Gastroesophageal sphincter (tissue), 4 donors: ENCODE measurements around the gene TMEM154. TPM values are rescaled to one million over a fixed set of nuclear protein-coding genes. Genes with fewer than 3 reads are reported as not detected.

Experiments
- ATAC-seq: fragments of 150-250 bp; one replicate; pipeline ENCODE4 v1.9.1; 2016; ENCODE audit warnings: mild to moderate bottlenecking, moderate library complexity
- H3K27ac ChIP-seq, 4 donors: fragments of 200-600 bp; sonication (generic) in 3 of 4; 1 replicate in 3 of 4; 2 replicates in 1 of 4; pipeline ENCODE4 v1.5.1; 2016 to 2019
- H3K27me3 ChIP-seq: fragments of 200-600 bp; sonication (generic); one replicate; pipeline ENCODE4 v1.5.1; 2019
- H3K36me3 ChIP-seq, 2 donors: fragments of 200-600 bp; sonication (generic); one replicate each; pipeline ENCODE4 v1.5.1; 2019; ENCODE audit warnings: control low read depth in 1 of 2
- H3K4me1 ChIP-seq, 3 donors: fragments of 200-600 bp; sonication (generic); 1 replicate in 2 of 3; 2 replicates in 1 of 3; pipeline ENCODE4 v1.5.1; 2016 to 2019; ENCODE audit warnings: control low read depth in 2 of 3
- H3K4me3 ChIP-seq, 2 donors: fragments of 200-600 bp; sonication (generic); one replicate each; pipeline ENCODE4 v1.5.1; 2019; ENCODE audit warnings: mild to moderate bottlenecking in 1 of 2, moderate library complexity in 1 of 2
- H3K9me3 ChIP-seq, 3 donors: fragments of 200-600 bp; sonication (generic); one replicate each; pipeline ENCODE4 v1.5.1; 2017 to 2019; ENCODE audit warnings: control low read depth in 2 of 3
- CTCF ChIP-seq, 4 experiments: fragments of 200-600 bp in 2 of 4; fragments of 450-650 bp in 2 of 4; sonication (generic) in 1 of 4; IDR thresholded peaks; one replicate each; pipeline ENCODE4 v1.5.1; 2017 to 2019; ENCODE audit warnings: antibody characterized with exemption in 4 of 4, mild to moderate bottlenecking in 2 of 4, moderate library complexity in 2 of 4
- EP300 ChIP-seq: sonication (generic); formaldehyde crosslinking; IDR thresholded peaks from one replicate; pipeline ENCODE4 v1.6.1; 2017; ENCODE audit warnings: antibody characterized with exemption, mild to moderate bottlenecking
- POLR2A ChIP-seq, 2 donors: fragments of 450-650 bp; IDR thresholded peaks; one replicate each; pipeline ENCODE4 v1.6.1; 2017; ENCODE audit warnings: antibody characterized with exemption in 2 of 2, mild to moderate bottlenecking in 2 of 2, moderate library complexity in 1 of 2
- POLR2AphosphoS5 ChIP-seq: sonication (generic); formaldehyde crosslinking; IDR thresholded peaks from one replicate; pipeline ENCODE4 v1.6.1; 2017; ENCODE audit warnings: antibody characterized with exemption
- WGBS, 2 donors: methylation state at CpG; one replicate each; pipeline ENCODE4 v1.1.5; 2018; ENCODE audit warnings: low coverage in 1 of 2; 5-methylcytosine and 5-hydroxymethylcytosine counted together
- total RNA-seq, 4 donors: library from RNA; depleted of rRNA; stranded (reverse); fragments of >200 nt; gene quantifications; one replicate each; pipeline ENCODE4 v1.1.0, GENCODE V29; 2016

The TMEM154 gene
- total RNA-seq, 4 donors from 2014 or later, result 0.77 to 13.6 (median 3.8) TPM

DNA sequence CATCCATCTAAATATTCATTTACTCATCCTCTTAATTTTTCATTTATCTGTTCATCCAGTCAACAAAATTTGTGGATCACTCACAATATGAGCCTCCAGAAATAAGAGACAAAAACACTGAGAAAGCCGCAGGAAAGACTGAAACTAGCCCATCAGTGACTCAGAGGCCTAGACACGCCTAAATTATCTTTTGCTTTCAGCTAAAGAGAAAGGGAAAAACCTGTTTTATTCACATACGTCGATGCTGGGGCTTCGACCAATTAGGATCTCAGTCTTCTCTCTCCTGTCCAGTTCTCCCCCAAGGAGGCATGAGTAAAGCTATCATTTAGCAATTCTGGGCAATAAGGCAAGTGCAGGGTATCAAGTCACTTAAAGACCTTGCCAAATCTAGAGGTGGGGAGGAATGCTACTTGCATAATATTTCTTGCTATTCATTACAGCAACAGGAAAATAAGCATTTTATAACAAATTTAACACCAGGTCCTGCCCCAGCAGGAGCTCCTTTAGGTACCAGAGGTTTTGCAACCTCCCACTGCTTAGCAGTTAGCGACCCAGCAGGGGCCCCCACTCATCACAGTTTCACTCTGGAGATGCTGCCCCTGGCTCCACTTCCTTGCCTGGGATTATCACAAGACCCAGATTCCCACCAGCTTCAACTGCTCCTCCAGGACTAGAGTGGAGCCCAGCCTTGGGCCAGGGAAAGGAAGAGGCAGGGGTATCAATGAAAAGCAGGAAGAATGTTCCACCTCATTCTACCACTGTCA lies 30.1 kb upstream of the TMEM154 start:
- H3K4me1 ChIP-seq, result no peaks in the 10 kb centered on the region
- 71 to 75% methylated on average over 3 to 6 of the region's 6 CpGs for WGBS, 2 donors
- TF ChIP-seq CTCF (IDR thresholded peaks at IDR 0.05) (no peak), POLR2AphosphoS5 (no peak), EP300 (no peak), POLR2A (IDR thresholded peaks at IDR 0.05) (no peak)
- ATAC-seq, result no peak
- no peaks in the 10 kb centered on the region for H3K9me3 ChIP-seq
- no peaks in the 10 kb centered on the region for H3K36me3 ChIP-seq
- H3K27me3 ChIP-seq, result no peaks in the 10 kb centered on the region
- H3K4me3 ChIP-seq, result no peak overlapping the region
- H3K27ac ChIP-seq, result no peak overlapping the region

- 75% methylated on average over 1 of the region's 4 CpGs; no CpG with 5 or more reads in 1 of the 2 donors for WGBS, 2 donors
- Histone ChIP-seq H3K36me3 (no peaks in the 10 kb centered on the region), H3K4me1 (no peaks in the 10 kb centered on the region), H3K27ac (no peak overlapping the region), H3K27me3 (peaks cover 7% of the 10 kb centered on the region), H3K9me3 (peaks cover 0 to 8% (median 0%) of the 10 kb centered on the region in 3 donors), H3K4me3 (no peak overlapping the region)
- TF ChIP-seq EP300 (no peak), POLR2AphosphoS5 (no peak), POLR2A (IDR thresholded peaks at IDR 0.05) (no peak), CTCF (IDR thresholded peaks at IDR 0.05) (no peak)
- no peak for ATAC-seq
Observed at GRCh38 chr4:152708796-152709195, 29.0 kb upstream of the TMEM154 start.

- H3K36me3 ChIP-seq, result no peaks in the 10 kb centered on the region
- 33 to 71% methylated on average over 1 of the region's 1 CpG for WGBS, 2 donors
- H3K9me3 ChIP-seq, result peaks cover 0 to 8% (median 0%) of the 10 kb centered on the region in 3 donors
- no peak for ATAC-seq
- no peak overlapping the region for H3K4me3 ChIP-seq
- peaks cover 9% of the 10 kb centered on the region for H3K27me3 ChIP-seq
- no peak for TF ChIP-seq POLR2A (IDR thresholded peaks at IDR 0.05)
- no peak for TF ChIP-seq POLR2AphosphoS5
- no peak for TF ChIP-seq CTCF (IDR thresholded peaks at IDR 0.05)
- TF ChIP-seq EP300, result no peak
- H3K27ac ChIP-seq, result no peak overlapping the region
- no peaks in the 10 kb centered on the region for H3K4me1 ChIP-seq
Observed at GRCh38 chr4:152708361-152708760, 28.6 kb upstream of the TMEM154 start.

DNA sequence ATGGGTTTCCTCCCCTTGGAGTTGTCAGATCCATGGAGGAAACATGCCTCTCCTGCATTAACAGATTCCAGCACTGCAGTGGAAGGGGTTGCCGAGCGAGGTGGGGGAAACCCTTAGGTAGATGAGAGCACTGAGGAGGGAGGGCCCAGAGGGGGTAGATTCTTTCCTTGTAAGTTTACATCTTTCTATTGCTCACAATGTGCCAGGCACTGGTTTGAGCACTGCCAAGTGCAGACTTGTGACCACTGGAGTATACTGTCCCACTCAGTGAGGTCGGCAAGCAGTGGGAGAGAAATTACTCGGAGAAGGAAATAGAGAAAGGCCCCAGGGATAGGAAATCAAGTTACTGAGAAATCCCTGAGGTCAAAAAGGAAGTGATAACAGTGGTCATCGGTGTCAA lies 27.8 kb upstream of the TMEM154 start:
- H3K27me3 ChIP-seq, result peaks cover 9% of the 10 kb centered on the region
- H3K4me3 ChIP-seq, result no peak overlapping the region
- ATAC-seq, result no peak
- H3K27ac ChIP-seq, result no peak overlapping the region
- WGBS, 2 donors, result 64 to 87% methylated on average over 4 to 5 of the region's 5 CpGs
- TF ChIP-seq EP300, result no peak
- H3K36me3 ChIP-seq, result no peaks in the 10 kb centered on the region
- H3K4me1 ChIP-seq, result no peaks in the 10 kb centered on the region
- peaks cover 0 to 8% (median 0%) of the 10 kb centered on the region in 3 donors for H3K9me3 ChIP-seq

- Histone ChIP-seq H3K27ac (no peak overlapping the region), H3K4me1 (no peaks in the 10 kb centered on the region), H3K27me3 (peaks cover 20% of the 10 kb centered on the region), H3K9me3 (peaks cover 0 to 8% (median 0%) of the 10 kb centered on the region in 3 donors), H3K4me3 (no peak overlapping the region), H3K36me3 (no peaks in the 10 kb centered on the region)
- ATAC-seq, result no peak
- 60 to 67% methylated on average over 1 of the region's 1 CpG for WGBS, 2 donors
- TF ChIP-seq EP300 (no peak), POLR2AphosphoS5 (no peak), POLR2A (IDR thresholded peaks at IDR 0.05) (no peak), CTCF (IDR thresholded peaks at IDR 0.05) (no peak)
Observed at GRCh38 chr4:152705903-152706302, 26.1 kb upstream of the TMEM154 start.
